Stimulated activated memory B cell treated with anti-CD40 and anti-IgM and Interleukin-4, amounts not matched to agents 10 μg/mL and 1 μg/mL and 100 μg/mL, for 72 hours (primary cell): ENCODE data around the gene OR52E5.

Experiments used
- ATAC-seq: fragments of 150-1000 bp; cut with Tn5 transposase; 2 replicates; pipeline ENCODE4 v1.10.0; 2021
- H3K27ac Mint-ChIP-seq: one replicate; pipeline ENCODE4 v1.8.0; 2022; ENCODE audit warnings: mild to moderate bottlenecking, mixed read lengths
- H3K27me3 Mint-ChIP-seq: one replicate; pipeline ENCODE4 v1.8.0; 2022; ENCODE audit warnings: mixed read lengths
- H3K36me3 Mint-ChIP-seq: one replicate; pipeline ENCODE4 v1.8.0; 2022; ENCODE audit warnings: mixed read lengths
- H3K4me1 Mint-ChIP-seq: one replicate; pipeline ENCODE4 v1.8.0; 2022; ENCODE audit warnings: mixed read lengths
- H3K4me3 Mint-ChIP-seq: one replicate; pipeline ENCODE4 v1.8.0; 2022; ENCODE audit warnings: mild to moderate bottlenecking, moderate library complexity, mixed read lengths
- H3K9me3 Mint-ChIP-seq: one replicate; pipeline ENCODE4 v1.8.0; 2022; ENCODE audit warnings: mixed read lengths

OR52E5 gene

GRCh38 chr11:5892908-5893307 is at the start of gene OR52E5:
Gene OR52E5 (plus strand): TSS chr11:5893208. CDS start chr11:5900777, 7,569 bp downstream.
- H3K36me3 Mint-ChIP-seq: no peaks in the 10 kb centered on the region

GRCh38 chr11:5846701-5847100 is 46.3 kb upstream of the OR52E5 start:
- Mint-ChIP-seq H3K9me3 (no peaks in the 10 kb centered on the region), H3K36me3 (no peaks in the 10 kb centered on the region), H3K4me1 (no peaks in the 10 kb centered on the region), H3K4me3 (no peak overlapping the region), H3K27me3 (no peaks in the 10 kb centered on the region), H3K27ac (no peak overlapping the region)
- no peak for ATAC-seq

More at GRCh38 chr11:5892908-5893307, at the start of gene OR52E5:
- no peak within 1 kb of the TSS for H3K27ac Mint-ChIP-seq
- peaks cover under 1% of the 10 kb centered on the region for H3K27me3 Mint-ChIP-seq
- ATAC-seq: no peak
- H3K9me3 Mint-ChIP-seq: no peaks in the 10 kb centered on the region
- H3K4me1 Mint-ChIP-seq: no peaks in the 10 kb centered on the region
- no peak within 1 kb of the TSS for H3K4me3 Mint-ChIP-seq

- Mint-ChIP-seq H3K27me3 (no peaks in the 10 kb centered on the region), H3K27ac (no peak overlapping the region), H3K9me3 (no peaks in the 10 kb centered on the region)
Observed at GRCh38 chr11:5847711-5848110, 45.3 kb upstream of the OR52E5 start.

GRCh38 chr11:5851002-5851401 is 42.0 kb upstream of the OR52E5 start:
- Mint-ChIP-seq H3K27ac (no peak overlapping the region), H3K27me3 (peaks cover 11% of the 10 kb centered on the region), H3K4me3 (no peak overlapping the region), H3K9me3 (no peaks in the 10 kb centered on the region), H3K4me1 (no peaks in the 10 kb centered on the region), H3K36me3 (no peaks in the 10 kb centered on the region)
- ATAC-seq: no peak

More at GRCh38 chr11:5847711-5848110, 45.3 kb upstream of the OR52E5 start:
- Mint-ChIP-seq H3K4me3 (no peak overlapping the region), H3K4me1 (no peaks in the 10 kb centered on the region), H3K36me3 (no peaks in the 10 kb centered on the region)
- no peak for ATAC-seq

GRCh38 chr11:5857590-5857989 is 35.4 kb upstream of the OR52E5 start, which contains the start of gene OR52E8:
Gene OR52E8 (minus strand): TSS chr11:5857690. CDS start chr11:5857690, 0 bp downstream.
- ATAC-seq: no peak
- no peak within 1 kb of the TSS for H3K4me3 Mint-ChIP-seq
- no peaks in the 10 kb centered on the region for H3K4me1 Mint-ChIP-seq
- H3K9me3 Mint-ChIP-seq: no peaks in the 10 kb centered on the region
- H3K36me3 Mint-ChIP-seq: no peaks in the 10 kb centered on the region
- no peak within 1 kb of the TSS for H3K27ac Mint-ChIP-seq
- peaks cover 21% of the 10 kb centered on the region for H3K27me3 Mint-ChIP-seq

GRCh38 chr11:5865826-5866225 is 27.2 kb upstream of the OR52E5 start:
- Mint-ChIP-seq H3K4me1 (no peaks in the 10 kb centered on the region), H3K4me3 (no peak overlapping the region)

GRCh38 chr11:5878564-5878963 is 14.4 kb upstream of the OR52E5 start:
- peaks cover under 1% of the 10 kb centered on the region for H3K27me3 Mint-ChIP-seq
- H3K4me3 Mint-ChIP-seq: no peak overlapping the region
- H3K9me3 Mint-ChIP-seq: peaks cover 3% of the 10 kb centered on the region
- no peak overlapping the region for H3K27ac Mint-ChIP-seq
- no peak for ATAC-seq
- H3K36me3 Mint-ChIP-seq: no peaks in the 10 kb centered on the region
- H3K4me1 Mint-ChIP-seq: no peaks in the 10 kb centered on the region

More at GRCh38 chr11:5865826-5866225, 27.2 kb upstream of the OR52E5 start:
- H3K36me3 Mint-ChIP-seq: no peaks in the 10 kb centered on the region
- peaks cover 33% of the 10 kb centered on the region for H3K27me3 Mint-ChIP-seq
- no peak overlapping the region for H3K27ac Mint-ChIP-seq
- no peak for ATAC-seq
- H3K9me3 Mint-ChIP-seq: peaks cover 2% of the 10 kb centered on the region

GRCh38 chr11:5880329-5880728 is 12.7 kb upstream of the OR52E5 start, which contains the start of gene OR52E4:
Gene OR52E4 (plus strand): TSS chr11:5880629. CDS start chr11:5884293, 3,664 bp downstream.
- Mint-ChIP-seq H3K4me3 (no peak within 1 kb of the TSS), H3K27ac (no peak within 1 kb of the TSS), H3K27me3 (no peaks in the 10 kb centered on the region), H3K36me3 (no peaks in the 10 kb centered on the region), H3K9me3 (no peaks in the 10 kb centered on the region), H3K4me1 (no peaks in the 10 kb centered on the region)
- peak; percentile 20 for ATAC-seq

- Mint-ChIP-seq H3K27ac (no peak overlapping the region), H3K9me3 (no peaks in the 10 kb centered on the region), H3K4me3 (no peak overlapping the region), H3K27me3 (peaks cover 7% of the 10 kb centered on the region), H3K36me3 (no peaks in the 10 kb centered on the region), H3K4me1 (no peaks in the 10 kb centered on the region)
- ATAC-seq: no peak
Observed at GRCh38 chr11:5881756-5882155, 11.3 kb upstream of the OR52E5 start.

GRCh38 chr11:5887172-5887571 is 5.8 kb upstream of the OR52E5 start:
- H3K27me3 Mint-ChIP-seq: peaks cover 7% of the 10 kb centered on the region
- no peaks in the 10 kb centered on the region for H3K9me3 Mint-ChIP-seq
- ATAC-seq: no peak
- H3K4me3 Mint-ChIP-seq: no peak overlapping the region
- no peaks in the 10 kb centered on the region for H3K4me1 Mint-ChIP-seq
- H3K36me3 Mint-ChIP-seq: no peaks in the 10 kb centered on the region
- no peak overlapping the region for H3K27ac Mint-ChIP-seq

- H3K9me3 Mint-ChIP-seq: no peaks in the 10 kb centered on the region
- H3K36me3 Mint-ChIP-seq: no peaks in the 10 kb centered on the region
- peaks cover 7% of the 10 kb centered on the region for H3K27me3 Mint-ChIP-seq
- ATAC-seq: no peak
- no peak overlapping the region for H3K4me3 Mint-ChIP-seq
- H3K27ac Mint-ChIP-seq: no peak overlapping the region
- H3K4me1 Mint-ChIP-seq: no peaks in the 10 kb centered on the region
Observed at GRCh38 chr11:5887661-5888060, 5.3 kb upstream of the OR52E5 start.

GRCh38 chr11:5891216-5891800 is 1.7 kb upstream of the OR52E5 start:
- no peaks in the 10 kb centered on the region for H3K27me3 Mint-ChIP-seq
- no peak for ATAC-seq
- H3K4me1 Mint-ChIP-seq: no peaks in the 10 kb centered on the region
- no peaks in the 10 kb centered on the region for H3K36me3 Mint-ChIP-seq
- H3K4me3 Mint-ChIP-seq: no peak overlapping the region
- H3K27ac Mint-ChIP-seq: no peak overlapping the region
- H3K9me3 Mint-ChIP-seq: no peaks in the 10 kb centered on the region

GRCh38 chr11:5899534-5899933 is 6.5 kb downstream of the OR52E5 start:
- H3K4me1 Mint-ChIP-seq: no peaks in the 10 kb centered on the region
- H3K4me3 Mint-ChIP-seq: no peak overlapping the region
- peaks cover 13% of the 10 kb centered on the region for H3K27me3 Mint-ChIP-seq
- no peaks in the 10 kb centered on the region for H3K9me3 Mint-ChIP-seq
- no peak overlapping the region for H3K27ac Mint-ChIP-seq
- no peak for ATAC-seq
- H3K36me3 Mint-ChIP-seq: no peaks in the 10 kb centered on the region

- no peaks in the 10 kb centered on the region for H3K36me3 Mint-ChIP-seq
- peaks cover 3% of the 10 kb centered on the region for H3K9me3 Mint-ChIP-seq
- no peak overlapping the region for H3K27ac Mint-ChIP-seq
- H3K27me3 Mint-ChIP-seq: peaks cover 22% of the 10 kb centered on the region
- ATAC-seq: no peak
- H3K4me1 Mint-ChIP-seq: no peaks in the 10 kb centered on the region
- no peak overlapping the region for H3K4me3 Mint-ChIP-seq
Observed at GRCh38 chr11:5910540-5910939, 17.5 kb downstream of the OR52E5 start.

GRCh38 chr11:5922749-5923426 is 29.9 kb downstream of the OR52E5 start:
- Mint-ChIP-seq H3K27ac (no peak overlapping the region), H3K36me3 (no peaks in the 10 kb centered on the region), H3K4me1 (no peaks in the 10 kb centered on the region), H3K4me3 (no peak overlapping the region), H3K9me3 (peaks cover 6% of the 10 kb centered on the region), H3K27me3 (no peaks in the 10 kb centered on the region)
- ATAC-seq: peak; percentile 51

GRCh38 chr11:5923427-5923776 is 30.4 kb downstream of the OR52E5 start:
- Mint-ChIP-seq H3K36me3 (no peaks in the 10 kb centered on the region), H3K4me3 (no peak overlapping the region), H3K27me3 (no peaks in the 10 kb centered on the region), H3K27ac (no peak overlapping the region), H3K9me3 (peaks cover 10% of the 10 kb centered on the region), H3K4me1 (no peaks in the 10 kb centered on the region)
- no peak for ATAC-seq
